Stimulated activated effector memory CD8-positive, alpha-beta T cell treated with anti-CD3 and anti-CD28 coated beads, Interleukin-12 subunit alpha, Interleukin-12 subunit beta, amount 100 ng/mL, for 72 hours (primary cell): Measurements from ENCODE around the gene ZCCHC10.
"Not testable (repeated sequence)": the region's sequence is repeated elsewhere in the genome, so short reads cannot be mapped to it uniquely, and the experiment has no call there.

Source experiments
- ATAC-seq: fragments of 150-1000 bp; cut with Tn5 transposase; 2 replicates; pipeline ENCODE4 v1.10.0; 2021
- DNase-seq, 2 donors: peaks; one replicate each; pipeline ENCODE4 v3.0.0; 2021 to 2022; ENCODE audit warnings: low spot score in 2 of 2
- H3K27ac Mint-ChIP-seq: one replicate; pipeline ENCODE4 v1.8.0; 2022; ENCODE audit warnings: mild to moderate bottlenecking, mixed read lengths
- H3K36me3 Mint-ChIP-seq: one replicate; pipeline ENCODE4 v1.8.0; 2022; ENCODE audit warnings: mild to moderate bottlenecking, mixed read lengths
- H3K4me1 Mint-ChIP-seq: one replicate; pipeline ENCODE4 v1.8.0; 2022; ENCODE audit warnings: mixed read lengths
- H3K4me3 Mint-ChIP-seq: one replicate; pipeline ENCODE4 v1.8.0; 2022; ENCODE audit warnings: mild to moderate bottlenecking, mixed read lengths
- H3K9me3 Mint-ChIP-seq: one replicate; pipeline ENCODE4 v1.8.0; 2022; ENCODE audit warnings: mixed read lengths

The ZCCHC10 gene

GRCh38 chr5:133051061-133051541 is 24.8 kb upstream of the ZCCHC10 start:
- H3K4me1 Mint-ChIP-seq = peaks cover 30% of the 10 kb centered on the region
- no peak for DNase-seq
- peaks cover 49% of the 10 kb centered on the region for H3K36me3 Mint-ChIP-seq
- peak overlapping the region; percentile 92 for H3K4me3 Mint-ChIP-seq
- peak overlapping the region; percentile 99 for H3K27ac Mint-ChIP-seq
- no peaks in the 10 kb centered on the region for H3K9me3 Mint-ChIP-seq
- no peak for ATAC-seq

GRCh38 chr5:133050521-133050920 is 24.2 kb upstream of the ZCCHC10 start:
- H3K27ac Mint-ChIP-seq = peak overlapping the region; percentile 99
- peaks cover 25% of the 10 kb centered on the region for H3K4me1 Mint-ChIP-seq
- DNase-seq (no peak), ATAC-seq (no peak)
- H3K9me3 Mint-ChIP-seq = no peaks in the 10 kb centered on the region
- peaks cover 43% of the 10 kb centered on the region for H3K36me3 Mint-ChIP-seq
- peak overlapping the region; percentile 92 for H3K4me3 Mint-ChIP-seq

GRCh38 chr5:133049726-133050048 is 23.3 kb upstream of the ZCCHC10 start:
- DNase-seq (no peak), ATAC-seq (no peak)
- Mint-ChIP-seq H3K36me3 (peaks cover 35% of the 10 kb centered on the region), H3K27ac (no peak overlapping the region), H3K4me3 (no peak overlapping the region), H3K4me1 (peaks cover 16% of the 10 kb centered on the region), H3K9me3 (no peaks in the 10 kb centered on the region)

- DNase-seq (no peak), ATAC-seq (no peak)
- H3K9me3 Mint-ChIP-seq = no peaks in the 10 kb centered on the region
- peaks cover 29% of the 10 kb centered on the region for H3K36me3 Mint-ChIP-seq
- H3K4me3 Mint-ChIP-seq = no peak overlapping the region
- no peak overlapping the region for H3K27ac Mint-ChIP-seq
- H3K4me1 Mint-ChIP-seq = peaks cover 15% of the 10 kb centered on the region
These were observed 22.8 kb upstream of the ZCCHC10 start for GRCh38 chr5:133048993-133049725.

GRCh38 chr5:133047404-133047803 is 21.1 kb upstream of the ZCCHC10 start:
- Mint-ChIP-seq H3K9me3 (no peaks in the 10 kb centered on the region), H3K27ac (no peak overlapping the region), H3K36me3 (peaks cover 13% of the 10 kb centered on the region), H3K4me3 (no peak overlapping the region), H3K4me1 (peaks cover 15% of the 10 kb centered on the region)
- ATAC-seq (no peak), DNase-seq (no peak)

GRCh38 chr5:133046560-133046959 is 20.2 kb upstream of the ZCCHC10 start:
- ATAC-seq, H3K36me3 Mint-ChIP-seq, H3K27ac Mint-ChIP-seq, H3K9me3 Mint-ChIP-seq, DNase-seq, H3K4me3 Mint-ChIP-seq: not testable (repeated sequence)
- peaks cover 15% of the 10 kb centered on the region for H3K4me1 Mint-ChIP-seq

- Mint-ChIP-seq H3K36me3 (no peaks in the 10 kb centered on the region), H3K9me3 (no peaks in the 10 kb centered on the region), H3K4me1 (no peaks in the 10 kb centered on the region), H3K27ac (no peak overlapping the region), H3K4me3 (no peak overlapping the region)
- DNase-seq = no peak
- ATAC-seq = no peak
These were observed 15.6 kb upstream of the ZCCHC10 start for GRCh38 chr5:133041910-133042309.

- DNase-seq = no peak
- ATAC-seq = no peak
These were observed 14.9 kb upstream of the ZCCHC10 start for GRCh38 chr5:133041157-133041784.

GRCh38 chr5:133036677-133037076 is 10.3 kb upstream of the ZCCHC10 start:
- not testable (repeated sequence) for H3K4me1 Mint-ChIP-seq, H3K9me3 Mint-ChIP-seq, H3K4me3 Mint-ChIP-seq, H3K36me3 Mint-ChIP-seq, DNase-seq, ATAC-seq, H3K27ac Mint-ChIP-seq

More at GRCh38 chr5:133041157-133041784, 14.9 kb upstream of the ZCCHC10 start:
- Mint-ChIP-seq H3K4me3 (no peak overlapping the region), H3K36me3 (no peaks in the 10 kb centered on the region), H3K27ac (no peak overlapping the region), H3K4me1 (no peaks in the 10 kb centered on the region), H3K9me3 (no peaks in the 10 kb centered on the region)

- H3K9me3 Mint-ChIP-seq = no peaks in the 10 kb centered on the region
- no peak for DNase-seq
- ATAC-seq = no peak
- no peaks in the 10 kb centered on the region for H3K36me3 Mint-ChIP-seq
- H3K4me1 Mint-ChIP-seq = peaks cover 7% of the 10 kb centered on the region
- no peak overlapping the region for H3K4me3 Mint-ChIP-seq
- no peak overlapping the region for H3K27ac Mint-ChIP-seq
These were observed 8.9 kb upstream of the ZCCHC10 start for GRCh38 chr5:133035224-133035623.

GRCh38 chr5:133034064-133034463 is 7.7 kb upstream of the ZCCHC10 start:
- Mint-ChIP-seq H3K4me3 (no peak overlapping the region), H3K9me3 (no peaks in the 10 kb centered on the region), H3K36me3 (no peaks in the 10 kb centered on the region), H3K27ac (no peak overlapping the region), H3K4me1 (peaks cover 7% of the 10 kb centered on the region)
- ATAC-seq = no peak
- DNase-seq = no peak

- H3K4me1 Mint-ChIP-seq = peaks cover 7% of the 10 kb centered on the region
- H3K36me3 Mint-ChIP-seq = no peaks in the 10 kb centered on the region
- H3K4me3 Mint-ChIP-seq = no peak overlapping the region
- ATAC-seq (peak; percentile 71), DNase-seq (no peak)
- no peak overlapping the region for H3K27ac Mint-ChIP-seq
- H3K9me3 Mint-ChIP-seq = no peaks in the 10 kb centered on the region
These were observed 6.7 kb upstream of the ZCCHC10 start for GRCh38 chr5:133032852-133033742.

GRCh38 chr5:133030343-133031005 is 4.1 kb upstream of the ZCCHC10 start:
- Mint-ChIP-seq H3K27ac (no peak overlapping the region), H3K9me3 (no peaks in the 10 kb centered on the region), H3K4me1 (peaks cover 11% of the 10 kb centered on the region), H3K4me3 (no peak overlapping the region), H3K36me3 (peaks cover 8% of the 10 kb centered on the region)
- ATAC-seq (no peak), DNase-seq (no peak)

GRCh38 chr5:133029416-133029815 is 3.1 kb upstream of the ZCCHC10 start:
- ATAC-seq (no peak), DNase-seq (no peak)
- Mint-ChIP-seq H3K4me3 (no peak overlapping the region), H3K27ac (no peak overlapping the region), H3K36me3 (peaks cover 11% of the 10 kb centered on the region), H3K4me1 (peaks cover 19% of the 10 kb centered on the region), H3K9me3 (no peaks in the 10 kb centered on the region)

- Mint-ChIP-seq H3K4me1 (peaks cover 20% of the 10 kb centered on the region), H3K9me3 (no peaks in the 10 kb centered on the region), H3K27ac (peak overlapping the region; percentile 95), H3K36me3 (peaks cover 34% of the 10 kb centered on the region), H3K4me3 (peak overlapping the region; percentile 90)
- DNase-seq (no peak), ATAC-seq (no peak)
These were observed 360 bp upstream of the ZCCHC10 start for GRCh38 chr5:133026664-133027153.
